Tibial nerve (tissue), 4 donors: ENCODE data around the gene LRRC14B. TPM values are rescaled to one million over a fixed set of nuclear protein-coding genes. Genes with fewer than 3 reads are reported as not detected.
"Not testable (repeated sequence)": the region's sequence is repeated elsewhere in the genome, so short reads cannot be mapped to it uniquely, and the experiment has no call there.

Experiments used
- DNase-seq, 2 donors: peaks; one replicate each; pipeline ENCODE4 v3.0.0-alpha.2; 2019; ENCODE audit warnings: low spot score in 2 of 2
- H3K27ac ChIP-seq, 4 donors: fragments of 200-600 bp; sonication (generic) in 3 of 4; one replicate each; pipeline ENCODE4 v1.5.1; 2017 to 2019; ENCODE audit warnings: mild to moderate bottlenecking in 1 of 4
- H3K27me3 ChIP-seq, 2 donors: fragments of 200-600 bp; sonication (generic) in 1 of 2; one replicate each; pipeline versions ENCODE4 v1.5.1 to v1.6.0; 2017 to 2019
- H3K36me3 ChIP-seq, 3 donors: fragments of 200-600 bp; sonication (generic); one replicate each; pipeline ENCODE4 v1.5.1; 2018 to 2019
- H3K4me1 ChIP-seq, 4 donors: fragments of 200-600 bp; sonication (generic) in 3 of 4; one replicate each; pipeline ENCODE4 v1.5.1; 2017 to 2019
- H3K4me3 ChIP-seq, 4 donors: fragments of 200-600 bp; sonication (generic) in 3 of 4; one replicate each; pipeline ENCODE4 v1.5.1; 2017 to 2019; ENCODE audit warnings: mild to moderate bottlenecking in 1 of 4, moderate library complexity in 1 of 4
- H3K9me3 ChIP-seq, 4 donors: fragments of 200-600 bp; sonication (generic) in 3 of 4; one replicate each; pipeline ENCODE4 v1.5.1; 2017 to 2019
- EP300 ChIP-seq, 2 donors: sonication (generic); formaldehyde crosslinking; IDR thresholded peaks; one replicate each; pipeline ENCODE4 v1.6.1; 2017; ENCODE audit warnings: antibody characterized with exemption in 2 of 2, mild to moderate bottlenecking in 1 of 2
- POLR2A ChIP-seq, 2 donors: fragments of 450-650 bp; IDR thresholded peaks; one replicate each; pipeline ENCODE4 v1.6.1; 2017; ENCODE audit warnings: antibody characterized with exemption in 2 of 2, mild to moderate bottlenecking in 2 of 2, moderate library complexity in 2 of 2
- WGBS, 2 donors: methylation state at CpG; one replicate each; pipeline ENCODE4 v1.1.5; 2018; 5-methylcytosine and 5-hydroxymethylcytosine counted together
- total RNA-seq, 4 donors: library from RNA; depleted of rRNA; stranded (reverse); fragments of >200 nt; gene quantifications; one replicate each; pipeline ENCODE4 v1.1.0, GENCODE V29; 2016
- TF ChIP-seq, protein P1 (sequence below), 5 experiments: fragments of 200-600 bp in 3 of 5; fragments of 450-650 bp in 2 of 5; sonication (generic) in 3 of 5; IDR thresholded peaks; one replicate each; pipeline ENCODE4 v1.5.1; 2016 to 2019; ENCODE audit warnings: antibody characterized with exemption in 5 of 5, mild to moderate bottlenecking in 3 of 5, moderate library complexity in 2 of 5

The LRRC14B gene
- total RNA-seq, 4 donors from 2014 or later, result not detected

DNA sequence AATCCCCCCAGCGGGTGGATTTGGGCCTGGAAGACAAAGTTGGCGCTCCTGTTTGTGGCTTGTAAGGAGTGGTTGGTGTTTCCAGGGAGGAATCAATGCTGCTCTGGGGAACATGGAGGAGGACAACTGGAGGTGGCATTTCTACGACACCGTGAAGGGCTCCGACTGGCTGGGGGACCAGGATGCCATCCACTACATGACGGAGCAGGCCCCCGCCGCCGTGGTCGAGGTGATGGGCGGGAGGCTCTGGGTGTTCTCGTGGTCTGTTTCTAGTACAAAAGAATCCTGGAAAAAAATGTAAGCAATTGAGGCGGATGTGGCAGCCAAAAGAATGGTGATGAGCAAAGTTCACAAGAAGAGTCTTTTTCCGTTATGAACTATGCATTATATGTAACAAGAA is 34.0 kb downstream of the LRRC14B start:
- H3K4me1 ChIP-seq, result peaks cover 0 to 36% (median 7%) of the 10 kb centered on the region in 4 donors
- 95 to 97% methylated on average over 13 to 14 of the region's 14 CpGs for WGBS, 2 donors
- H3K27ac ChIP-seq, result no peak overlapping the region
- H3K4me3 ChIP-seq, result no peak overlapping the region
- TF ChIP-seq EP300 (IDR thresholded peaks at IDR 0.05) (no peak), POLR2A (IDR thresholded peaks at IDR 0.05) (no peak)
- TF ChIP-seq, protein P1, sequence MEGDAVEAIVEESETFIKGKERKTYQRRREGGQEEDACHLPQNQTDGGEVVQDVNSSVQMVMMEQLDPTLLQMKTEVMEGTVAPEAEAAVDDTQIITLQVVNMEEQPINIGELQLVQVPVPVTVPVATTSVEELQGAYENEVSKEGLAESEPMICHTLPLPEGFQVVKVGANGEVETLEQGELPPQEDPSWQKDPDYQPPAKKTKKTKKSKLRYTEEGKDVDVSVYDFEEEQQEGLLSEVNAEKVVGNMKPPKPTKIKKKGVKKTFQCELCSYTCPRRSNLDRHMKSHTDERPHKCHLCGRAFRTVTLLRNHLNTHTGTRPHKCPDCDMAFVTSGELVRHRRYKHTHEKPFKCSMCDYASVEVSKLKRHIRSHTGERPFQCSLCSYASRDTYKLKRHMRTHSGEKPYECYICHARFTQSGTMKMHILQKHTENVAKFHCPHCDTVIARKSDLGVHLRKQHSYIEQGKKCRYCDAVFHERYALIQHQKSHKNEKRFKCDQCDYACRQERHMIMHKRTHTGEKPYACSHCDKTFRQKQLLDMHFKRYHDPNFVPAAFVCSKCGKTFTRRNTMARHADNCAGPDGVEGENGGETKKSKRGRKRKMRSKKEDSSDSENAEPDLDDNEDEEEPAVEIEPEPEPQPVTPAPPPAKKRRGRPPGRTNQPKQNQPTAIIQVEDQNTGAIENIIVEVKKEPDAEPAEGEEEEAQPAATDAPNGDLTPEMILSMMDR (IDR thresholded peaks at IDR 0.05), result no peak
- no peaks in the 10 kb centered on the region for H3K9me3 ChIP-seq
- H3K27me3 ChIP-seq, result no peaks in the 10 kb centered on the region
- peaks cover 0 to 66% (median 39%) of the 10 kb centered on the region in 3 donors for H3K36me3 ChIP-seq
- DNase-seq, result no peak

DNA sequence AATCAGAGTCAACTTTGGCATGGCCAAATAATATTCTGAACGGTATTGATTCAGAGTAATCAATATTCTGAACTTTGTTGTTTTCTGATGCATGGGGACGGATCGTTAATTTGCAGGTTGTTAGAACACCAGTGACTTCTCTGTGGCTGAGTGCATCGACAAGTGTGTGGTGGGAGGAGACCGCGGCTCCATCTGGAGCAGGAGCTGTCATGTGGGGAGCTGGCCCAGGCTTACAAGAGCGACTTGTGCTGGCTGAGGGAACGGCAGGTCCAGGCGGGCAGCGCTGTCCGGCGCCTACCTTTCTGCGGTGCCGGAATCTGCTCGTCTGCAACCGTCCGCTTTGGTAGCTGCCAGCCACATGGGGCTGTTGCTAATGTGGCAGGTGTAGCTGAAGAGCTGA is 36.1 kb downstream of the LRRC14B start:
- H3K27ac ChIP-seq, DNase-seq, H3K27me3 ChIP-seq, H3K4me3 ChIP-seq, H3K9me3 ChIP-seq: not testable (repeated sequence)
- peaks cover 0 to 16% (median 0%) of the 10 kb centered on the region in 4 donors for H3K4me1 ChIP-seq
- H3K36me3 ChIP-seq, result peaks cover 0 to 86% (median 42%) of the 10 kb centered on the region in 3 donors
- 91 to 96% methylated on average over 7 to 17 of the region's 17 CpGs for WGBS, 2 donors

DNA sequence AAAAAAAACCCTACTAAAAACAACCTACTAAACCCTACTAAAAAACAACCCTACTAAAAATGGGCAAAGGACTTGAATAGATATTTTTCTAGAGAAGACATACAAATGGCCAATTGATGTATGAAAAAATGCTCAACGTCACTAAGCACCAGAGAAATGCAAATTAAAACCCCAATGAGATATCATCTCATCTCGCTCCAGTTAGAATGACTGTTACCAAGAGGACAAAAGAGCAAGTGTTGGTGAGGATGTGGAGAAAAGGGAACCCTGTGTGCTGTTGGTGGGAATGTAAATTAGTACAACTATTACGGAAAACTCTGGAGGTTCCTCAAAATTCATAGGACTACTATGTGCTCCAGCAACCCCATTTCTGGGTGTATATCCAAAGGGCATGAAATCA is 37.6 kb downstream of the LRRC14B start:
- 41 to 50% methylated on average over 3 of the region's 3 CpGs for WGBS, 2 donors
- H3K27ac ChIP-seq, result no peak overlapping the region
- no peak overlapping the region for H3K4me3 ChIP-seq
- peaks cover 0 to 99% (median 47%) of the 10 kb centered on the region in 3 donors for H3K36me3 ChIP-seq
- TF ChIP-seq POLR2A (IDR thresholded peaks at IDR 0.05) (no peak), EP300 (IDR thresholded peaks at IDR 0.05) (no peak)
- TF ChIP-seq, protein P1 (IDR thresholded peaks at IDR 0.05), result no peak
- H3K4me1 ChIP-seq, result peaks cover 0 to under 1% (median 0%) of the 10 kb centered on the region in 4 donors
- H3K9me3 ChIP-seq, result no peaks in the 10 kb centered on the region
- DNase-seq, result no peak
- no peaks in the 10 kb centered on the region for H3K27me3 ChIP-seq

DNA sequence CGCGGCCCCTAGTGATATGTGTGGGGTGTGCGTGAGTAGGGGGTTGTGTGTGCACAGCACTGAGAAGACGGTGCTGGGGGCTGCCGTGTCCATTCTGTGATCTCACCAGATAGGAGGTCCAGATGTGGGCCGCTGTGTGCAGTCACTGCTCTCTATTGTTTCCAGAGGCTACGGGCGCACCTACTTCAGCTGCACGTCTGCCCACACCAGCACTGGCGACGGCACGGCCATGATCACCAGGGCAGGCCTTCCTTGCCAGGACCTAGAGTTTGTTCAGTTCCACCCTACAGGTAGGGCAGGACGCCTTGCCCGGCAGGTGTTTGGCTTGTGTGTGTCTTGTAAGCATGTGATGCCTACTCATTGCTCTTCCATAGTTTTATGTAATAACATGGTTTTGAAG is 39.4 kb downstream of the LRRC14B start:
- 97 to 100% methylated on average over 12 to 13 of the region's 14 CpGs for WGBS, 2 donors
- Histone ChIP-seq H3K27me3 (no peaks in the 10 kb centered on the region), H3K4me1 (no peaks in the 10 kb centered on the region), H3K4me3 (no peak overlapping the region), H3K27ac (no peak overlapping the region), H3K9me3 (no peaks in the 10 kb centered on the region), H3K36me3 (peaks cover 0 to 99% (median 32%) of the 10 kb centered on the region in 3 donors)
- DNase-seq, result no peak
- TF ChIP-seq, protein P1 (IDR thresholded peaks at IDR 0.05), result no peak
- no peak for TF ChIP-seq POLR2A (IDR thresholded peaks at IDR 0.05)
- no peak for TF ChIP-seq EP300 (IDR thresholded peaks at IDR 0.05)

DNA sequence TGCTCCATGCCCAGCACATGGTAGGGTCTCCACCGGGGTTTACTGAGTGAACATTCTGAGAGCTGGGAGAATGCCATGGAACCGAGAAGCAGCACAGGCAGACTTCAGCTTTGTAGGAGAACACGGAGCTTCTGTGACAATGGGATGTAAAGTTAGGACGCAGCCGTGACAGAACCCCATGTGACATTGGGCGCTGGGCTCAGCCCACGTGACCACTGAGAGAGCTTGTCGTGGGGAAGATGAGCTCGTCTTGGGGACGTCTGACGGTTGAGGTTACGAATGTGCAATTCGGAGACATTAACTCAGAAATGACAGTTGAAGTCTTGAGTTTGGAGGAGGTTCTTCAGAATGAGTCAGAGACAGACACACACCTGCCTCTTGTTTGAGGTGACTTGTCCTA is 40.4 kb downstream of the LRRC14B start:
- no peak for TF ChIP-seq POLR2A (IDR thresholded peaks at IDR 0.05)
- Histone ChIP-seq H3K27ac (no peak overlapping the region), H3K9me3 (no peaks in the 10 kb centered on the region), H3K36me3 (peaks cover 0 to 99% (median 33%) of the 10 kb centered on the region in 3 donors), H3K4me1 (no peaks in the 10 kb centered on the region), H3K27me3 (no peaks in the 10 kb centered on the region), H3K4me3 (no peak overlapping the region)
- no peak for DNase-seq
- WGBS, 2 donors, result 88 to 89% methylated on average over 13 of the region's 13 CpGs

DNA sequence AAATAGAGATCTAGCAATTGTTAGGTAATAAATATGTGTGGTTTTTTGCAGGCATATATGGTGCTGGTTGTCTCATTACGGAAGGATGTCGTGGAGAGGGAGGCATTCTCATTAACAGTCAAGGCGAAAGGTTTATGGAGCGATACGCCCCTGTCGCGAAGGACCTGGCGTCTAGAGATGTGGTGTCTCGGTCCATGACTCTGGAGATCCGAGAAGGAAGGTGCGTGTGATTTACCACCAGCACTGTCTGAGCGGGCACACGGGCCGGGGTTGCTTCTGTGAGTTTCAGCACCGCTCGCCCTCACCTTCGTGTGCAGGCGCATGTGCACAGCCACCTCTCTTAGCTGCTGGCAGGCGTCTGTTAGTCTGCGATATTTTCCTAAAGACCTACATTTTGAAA is 42.1 kb downstream of the LRRC14B start:
- H3K27me3 ChIP-seq, H3K4me3 ChIP-seq, DNase-seq, H3K27ac ChIP-seq, H3K4me1 ChIP-seq, H3K9me3 ChIP-seq: not testable (repeated sequence)
- WGBS, 2 donors, result 95 to 96% methylated on average over 20 of the region's 20 CpGs
- peaks cover 0 to 97% (median 23%) of the 10 kb centered on the region in 3 donors for H3K36me3 ChIP-seq

DNA sequence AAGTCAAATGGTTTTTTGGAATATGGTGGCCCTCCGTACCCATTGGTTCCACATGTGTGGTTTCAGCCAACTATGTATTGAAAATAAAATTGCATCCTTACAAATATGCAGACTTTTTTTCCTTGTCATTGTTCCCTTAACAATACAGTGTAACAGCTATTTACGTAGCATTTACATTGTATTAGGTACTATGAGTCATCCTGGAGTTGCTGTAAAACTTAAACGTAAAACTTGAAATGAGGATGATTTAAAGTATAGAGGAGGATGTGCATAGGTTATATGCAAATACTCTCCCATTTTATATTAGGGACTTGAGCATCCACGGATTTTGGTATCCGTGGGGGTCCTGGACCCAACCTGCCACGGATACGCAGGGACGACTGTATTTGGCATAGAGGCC is 43.2 kb downstream of the LRRC14B start:
- DNase-seq, result no peak
- WGBS, 2 donors, result 89 to 92% methylated on average over 8 of the region's 8 CpGs
- Histone ChIP-seq H3K9me3 (no peaks in the 10 kb centered on the region), H3K27ac (no peak overlapping the region), H3K27me3 (no peaks in the 10 kb centered on the region), H3K4me1 (no peaks in the 10 kb centered on the region), H3K4me3 (no peak overlapping the region), H3K36me3 (peaks cover 0 to 97% (median 20%) of the 10 kb centered on the region in 3 donors)
- TF ChIP-seq, protein P1 (IDR thresholded peaks at IDR 0.05), result no peak
- TF ChIP-seq POLR2A (IDR thresholded peaks at IDR 0.05) (no peak), EP300 (IDR thresholded peaks at IDR 0.05) (no peak)

DNA sequence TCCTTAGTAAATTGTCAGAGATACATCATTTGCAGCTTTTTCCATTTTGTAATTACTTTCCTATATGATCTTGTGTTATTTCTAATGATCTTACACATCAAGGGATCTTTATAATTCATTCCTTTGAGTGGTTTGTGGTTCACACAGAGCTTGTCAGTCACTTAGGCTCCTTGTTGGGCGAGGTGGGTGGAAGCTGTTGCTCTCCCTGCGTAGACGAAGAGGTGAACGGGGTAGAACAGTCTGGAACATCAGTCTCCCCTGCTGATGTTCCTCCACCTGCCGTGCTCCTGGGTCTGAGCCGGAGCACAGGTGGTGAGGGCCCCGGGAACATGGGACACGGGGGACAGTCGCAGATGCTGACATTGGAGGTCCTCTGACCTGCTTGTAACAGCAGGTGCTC is 44.2 kb downstream of the LRRC14B start:
- not testable (repeated sequence) for H3K27me3 ChIP-seq, DNase-seq, H3K9me3 ChIP-seq, H3K4me3 ChIP-seq, H3K4me1 ChIP-seq, H3K27ac ChIP-seq
- H3K36me3 ChIP-seq, result peaks cover 0 to 97% (median 14%) of the 10 kb centered on the region in 3 donors
- WGBS, 2 donors, result 96 to 97% methylated on average over 9 of the region's 9 CpGs

DNA sequence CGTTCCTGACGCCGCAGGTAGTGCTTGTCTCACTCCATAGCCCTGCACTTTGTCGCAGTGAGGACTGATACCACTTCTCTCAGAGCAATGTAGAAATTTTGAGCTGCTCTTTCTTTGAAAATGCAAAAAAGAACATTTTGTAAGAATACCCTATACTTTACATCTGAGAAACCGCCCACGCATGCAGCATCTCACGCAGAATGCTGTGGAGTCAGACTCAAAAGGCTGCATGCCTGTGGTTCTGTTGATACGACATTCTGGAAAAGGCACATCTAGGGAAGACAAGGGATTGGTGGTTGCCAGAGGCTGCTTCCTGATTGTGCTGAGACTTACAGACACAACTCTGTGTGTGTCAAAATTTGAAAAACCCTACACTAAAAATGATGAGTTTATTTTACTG is 46.6 kb downstream of the LRRC14B start:
- H3K27me3 ChIP-seq, H3K4me1 ChIP-seq, DNase-seq, H3K27ac ChIP-seq, H3K4me3 ChIP-seq, H3K9me3 ChIP-seq: not testable (repeated sequence)
- 89 to 90% methylated on average over 8 of the region's 8 CpGs for WGBS, 2 donors
- peaks cover 0 to 98% (median 13%) of the 10 kb centered on the region in 3 donors for H3K36me3 ChIP-seq
